NCI-H524 (cell line): ENCODE measurements around the gene CDKN1A.
A peak's percentile ranks its signal among the peaks of the same experiment; 100 is the strongest.
"Not testable (repeated sequence)": the region's sequence is repeated elsewhere in the genome, so short reads cannot be mapped to it uniquely, and the experiment has no call there.

Experiments
- DNase-seq, 2 experiments: peaks; one replicate each; lab custom pipeline; 2025; lab: John Stamatoyannopoulos, UW

The CDKN1A gene

DNA sequence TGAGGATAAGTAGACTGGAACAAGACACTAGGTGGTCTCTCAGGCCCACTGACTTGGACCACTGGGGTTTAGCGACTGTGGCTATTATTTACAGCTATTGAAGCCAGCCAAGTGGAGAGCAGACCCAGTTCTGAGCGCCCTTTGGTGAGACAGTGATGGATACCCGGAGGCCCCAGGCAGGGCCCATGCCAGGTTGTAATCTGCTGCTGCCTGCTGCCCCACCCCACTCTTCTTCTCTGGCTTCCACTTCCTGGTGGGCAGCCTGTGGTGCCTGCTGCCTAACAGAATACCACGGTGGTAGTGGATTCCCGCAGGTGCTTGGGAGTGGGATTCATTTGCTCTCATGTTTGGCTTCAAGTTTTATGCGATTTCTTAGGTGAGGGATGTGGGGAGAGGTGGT lies 19.7 kb downstream of the CDKN1A start:
- DNase-seq, result no peak

DNA sequence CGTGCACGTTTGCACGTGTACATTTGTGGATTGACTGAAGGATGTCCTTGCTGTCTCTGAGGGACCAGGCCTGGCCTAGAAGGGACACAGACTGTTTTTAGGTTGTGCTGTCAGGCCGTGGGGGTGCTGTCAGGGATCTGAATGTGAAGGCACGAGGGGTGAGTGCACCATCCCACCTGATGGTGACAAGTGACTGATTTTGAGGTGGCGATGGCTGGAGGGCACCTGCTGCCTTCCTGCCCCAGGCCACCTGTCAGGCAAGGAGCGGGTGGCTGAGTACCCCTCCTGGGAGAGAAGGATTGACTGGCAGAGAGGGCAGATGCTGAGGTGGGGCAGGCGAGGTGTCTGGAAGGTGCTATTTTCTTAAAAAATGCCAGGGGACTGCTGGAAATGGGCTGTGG lies 20.4 kb downstream of the CDKN1A start:
- no peak for DNase-seq

DNA sequence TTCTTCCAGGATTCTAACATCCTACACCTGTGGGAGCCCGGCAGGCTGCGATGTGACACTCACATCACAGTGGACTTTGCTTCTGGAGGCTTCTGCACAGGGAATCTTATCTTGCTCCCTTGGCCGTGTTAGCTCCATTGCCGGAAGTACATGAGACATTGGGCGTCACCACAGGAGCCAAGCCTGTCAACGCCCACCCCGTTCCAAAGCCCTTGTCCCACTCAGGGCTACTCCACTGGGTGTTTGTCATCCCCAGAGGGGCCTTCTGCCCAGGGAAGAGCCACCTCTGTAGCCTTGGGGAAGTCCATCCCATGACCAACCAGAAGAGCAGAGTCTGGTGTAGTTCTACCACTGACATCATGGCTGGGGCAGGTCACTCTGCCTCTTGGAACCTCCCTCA lies 20.8 kb downstream of the CDKN1A start:
- DNase-seq, result no peak

DNA sequence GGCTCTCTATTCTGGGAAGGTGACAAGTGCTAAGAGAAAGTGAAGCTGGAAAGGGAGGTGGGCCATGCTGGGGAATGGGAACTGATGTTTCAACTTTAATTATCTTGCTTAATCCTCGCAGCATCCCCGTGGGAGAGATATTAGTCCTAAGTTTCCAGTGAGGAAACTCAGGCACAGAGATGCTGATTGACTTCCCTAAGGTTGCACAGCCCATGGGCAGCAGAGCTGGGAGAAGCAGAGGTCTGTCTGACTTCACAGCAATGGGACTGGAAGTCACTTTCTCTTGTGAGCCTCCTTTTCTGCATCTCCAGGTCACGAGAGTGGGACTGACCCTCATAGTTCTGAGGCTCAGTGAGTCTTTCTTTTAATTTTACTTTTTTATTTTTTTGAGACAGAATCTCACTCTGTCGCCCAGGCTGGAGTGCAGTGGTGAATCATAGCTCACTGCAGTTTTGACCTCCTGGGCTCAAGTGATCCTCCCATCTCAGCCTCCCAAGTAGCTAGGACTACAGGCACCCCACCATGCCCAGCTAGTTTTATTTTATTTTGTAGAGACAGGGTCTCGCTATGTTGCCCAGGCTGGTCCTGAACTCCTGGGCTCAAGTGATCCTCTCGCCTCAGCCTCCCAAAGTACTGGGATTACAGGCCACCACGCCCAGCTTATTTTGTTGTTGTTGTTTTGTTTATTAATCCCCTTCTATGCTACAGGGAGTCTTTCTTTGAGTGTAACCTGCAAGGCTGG lies 21.7 kb downstream of the CDKN1A start:
- no peak for DNase-seq

DNA sequence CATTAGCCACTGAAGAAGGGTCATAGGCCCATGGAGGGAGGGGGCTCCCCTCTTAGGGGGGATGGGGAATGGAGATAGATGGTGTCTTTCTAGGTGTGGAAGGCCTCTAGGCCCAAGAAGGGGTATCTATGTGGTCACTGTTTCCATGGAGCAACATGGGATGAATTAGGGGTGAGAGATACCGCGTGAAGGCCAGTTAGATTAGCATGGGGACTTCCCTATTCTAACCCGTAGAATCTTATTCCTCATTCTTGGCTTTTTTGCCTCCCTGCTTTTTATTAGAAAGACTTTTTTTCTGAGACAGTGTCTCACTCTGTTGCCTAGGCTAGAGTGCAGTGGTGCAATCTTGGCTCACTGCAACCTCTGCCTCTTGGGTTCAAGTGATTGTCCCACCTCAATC lies 22.3 kb downstream of the CDKN1A start:
- no peak for DNase-seq

DNA sequence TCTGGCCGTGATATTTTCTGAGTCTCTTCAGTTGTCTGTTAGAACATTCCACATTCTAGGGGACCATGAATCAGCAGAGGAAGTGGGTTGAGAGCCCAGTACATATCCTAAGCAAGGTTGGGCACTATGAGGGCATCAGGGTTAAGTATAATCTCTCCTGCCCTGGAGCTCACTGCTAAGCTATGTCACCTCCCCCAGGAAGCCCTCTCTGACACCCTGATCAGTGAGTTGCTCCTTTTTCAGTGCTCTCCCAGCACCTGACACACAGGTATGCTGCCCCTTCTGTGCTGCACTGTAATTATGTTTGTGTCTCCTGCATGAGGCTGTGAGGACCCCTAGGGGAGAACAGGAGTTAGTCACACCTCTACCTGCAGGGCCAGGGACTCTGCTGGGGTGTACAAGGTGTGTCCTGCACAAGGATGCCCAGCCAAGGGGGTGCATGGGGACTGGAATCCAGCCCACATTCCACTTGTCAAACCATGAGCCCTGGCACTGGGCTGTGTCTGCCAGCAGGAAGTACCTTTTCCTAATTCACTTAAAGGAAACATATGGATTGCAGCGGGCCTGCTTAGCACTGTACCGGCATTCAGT lies 23.0 kb downstream of the CDKN1A start:
- no peak for DNase-seq

DNA sequence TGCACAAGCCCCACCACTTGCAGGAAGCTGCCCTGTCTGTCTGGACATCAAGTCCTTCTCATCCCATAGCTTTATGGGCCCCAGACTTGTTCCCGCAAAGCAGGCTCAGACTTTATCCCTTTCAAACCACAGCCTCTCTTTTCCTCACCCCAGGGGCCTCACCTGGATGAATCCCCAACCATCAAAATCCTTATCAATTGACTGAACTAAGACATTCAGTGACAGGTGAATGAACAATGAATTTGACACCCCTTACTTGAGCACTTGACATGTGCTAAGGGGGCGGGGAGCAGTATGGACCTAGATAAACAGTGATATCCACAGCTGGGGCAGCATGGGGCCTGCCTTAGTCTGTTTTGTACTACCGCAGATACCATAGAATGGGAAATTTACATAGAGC lies 24.1 kb downstream of the CDKN1A start:
- no peak for DNase-seq

DNA sequence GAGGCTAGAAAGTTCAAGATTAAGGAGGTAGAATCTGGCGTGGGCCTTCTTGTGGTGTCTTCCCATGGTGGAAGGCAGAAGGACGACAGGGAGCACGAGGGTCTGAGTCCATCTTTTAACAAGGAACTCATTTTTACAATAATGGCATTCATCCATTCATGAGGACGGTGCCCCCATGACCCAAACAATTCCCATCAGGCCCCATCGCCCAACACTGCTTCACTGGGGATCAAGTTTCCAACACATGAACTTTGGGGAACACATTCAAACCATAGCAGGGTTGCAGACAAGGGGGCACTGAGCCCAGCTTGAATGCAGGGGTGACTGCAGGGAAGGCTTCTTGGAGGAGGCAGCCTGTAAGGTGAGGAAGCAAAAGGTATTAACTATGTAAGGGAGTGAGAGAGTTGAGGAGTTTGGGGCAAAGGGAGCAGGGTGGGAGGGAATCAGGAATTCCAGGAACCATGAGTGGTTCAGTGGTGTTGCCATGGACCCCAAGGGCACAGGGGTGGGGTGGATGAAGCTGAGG lies 24.6 kb downstream of the CDKN1A start:
- DNase-seq, result no peak

DNA sequence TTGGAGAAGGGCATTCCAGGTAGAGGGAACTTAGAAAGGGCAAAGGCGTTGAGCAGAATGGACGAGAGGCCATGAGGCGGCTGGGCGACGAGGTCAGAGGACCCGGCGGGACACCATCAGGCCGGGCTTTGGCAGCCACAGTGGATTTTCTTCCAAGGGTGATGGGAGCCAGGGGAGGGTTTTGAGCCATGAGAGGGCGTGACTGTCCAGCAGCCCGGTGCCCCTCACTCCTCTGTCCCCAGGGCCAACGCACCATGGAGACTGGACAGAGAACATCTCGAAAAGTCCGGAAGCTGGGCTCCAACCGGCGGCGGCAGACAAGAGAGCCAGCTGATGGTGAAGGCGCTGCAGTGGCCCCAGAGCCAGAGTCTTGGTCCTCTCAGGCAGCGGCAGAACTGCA lies 25.5 kb downstream of the CDKN1A start:
- no peak for DNase-seq

DNA sequence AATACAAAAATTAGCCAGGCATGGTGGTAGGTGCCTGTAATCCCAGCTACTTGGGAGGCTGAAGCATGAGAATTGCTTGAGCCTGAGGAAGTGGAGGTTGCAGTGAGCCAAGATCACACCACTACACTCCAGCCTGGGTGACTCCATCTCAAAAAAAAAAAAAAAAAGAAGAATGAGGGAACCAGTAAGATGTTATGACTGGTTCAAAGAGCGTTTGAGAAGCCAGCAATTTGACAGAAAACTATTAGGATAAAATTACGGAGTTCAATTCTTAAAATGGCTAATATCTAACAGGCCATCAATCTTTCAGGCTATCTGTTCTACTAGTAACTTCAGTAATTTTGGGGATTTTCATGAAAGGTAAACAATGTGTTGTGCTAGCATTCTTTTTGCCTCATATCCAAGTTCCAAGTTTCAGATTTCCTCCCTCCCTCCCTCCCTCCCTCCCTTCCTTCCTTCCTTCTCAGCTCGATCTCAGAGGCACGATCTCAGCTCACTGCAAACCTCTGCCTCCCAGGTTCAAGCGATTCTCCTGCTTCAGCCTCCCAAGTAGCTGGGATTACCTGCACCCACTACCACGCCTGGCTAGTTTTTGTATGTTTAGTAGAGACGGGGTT lies 26.6 kb downstream of the CDKN1A start:
- DNase-seq, result not testable (repeated sequence)

DNA sequence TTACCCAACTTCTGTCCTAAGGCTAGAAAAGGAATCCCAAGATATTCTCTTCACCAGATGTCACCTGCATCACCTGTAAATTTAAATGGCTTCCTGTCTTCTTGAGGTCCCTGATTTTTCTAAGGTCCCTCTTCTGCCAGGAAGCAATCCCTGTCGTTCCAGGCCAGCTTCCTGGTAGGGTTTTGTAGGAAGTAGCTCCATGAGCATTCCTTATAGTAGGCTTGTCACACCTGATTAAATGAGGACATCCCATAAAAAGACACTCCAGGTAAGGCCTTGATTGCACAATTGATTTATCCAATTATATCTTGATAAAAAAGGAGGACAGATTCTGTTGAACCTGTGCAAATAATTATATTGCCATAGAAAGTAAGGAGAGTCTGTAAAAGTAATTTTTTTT lies 27.8 kb downstream of the CDKN1A start:
- no peak for DNase-seq

DNA sequence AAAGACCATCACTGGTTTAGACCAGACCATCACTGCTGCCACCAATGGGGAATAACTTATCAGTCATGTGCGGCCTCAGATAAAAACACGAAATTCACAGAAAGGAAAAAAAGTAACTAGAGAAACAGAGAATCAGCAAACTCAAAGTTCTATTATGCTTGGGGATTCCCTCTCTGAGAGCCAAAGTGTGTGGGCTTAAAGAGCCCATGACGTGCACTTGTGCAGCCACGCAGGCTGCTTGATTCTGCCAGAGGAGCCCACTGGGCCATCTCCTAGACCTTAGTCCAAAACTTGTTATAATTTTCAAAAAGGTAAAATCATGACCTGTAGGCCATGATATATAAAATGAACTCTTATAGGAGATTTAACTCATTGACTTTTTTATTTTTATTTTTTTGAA lies 34.3 kb downstream of the CDKN1A start:
- no peak for DNase-seq

DNA sequence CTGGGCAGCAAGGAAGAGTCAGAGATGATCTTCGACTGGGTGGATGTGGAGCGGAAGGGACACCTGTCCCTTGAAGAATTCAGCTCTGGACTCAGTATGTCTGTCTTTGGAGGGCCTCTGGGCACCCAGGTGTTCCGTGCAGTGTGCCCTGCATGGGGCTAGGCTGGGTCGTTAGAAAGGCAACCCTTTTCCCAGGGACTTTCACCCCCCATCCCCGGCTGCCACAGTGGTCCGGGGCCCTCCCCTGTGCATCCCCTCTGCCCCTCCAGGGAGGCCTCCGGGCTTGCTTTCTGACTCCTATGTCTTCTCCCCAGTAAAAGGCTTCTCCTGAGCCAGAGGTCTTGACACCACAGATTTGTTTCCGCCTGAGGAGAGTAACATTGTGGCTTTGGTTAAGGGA lies 35.3 kb downstream of the CDKN1A start:
- no peak for DNase-seq

DNA sequence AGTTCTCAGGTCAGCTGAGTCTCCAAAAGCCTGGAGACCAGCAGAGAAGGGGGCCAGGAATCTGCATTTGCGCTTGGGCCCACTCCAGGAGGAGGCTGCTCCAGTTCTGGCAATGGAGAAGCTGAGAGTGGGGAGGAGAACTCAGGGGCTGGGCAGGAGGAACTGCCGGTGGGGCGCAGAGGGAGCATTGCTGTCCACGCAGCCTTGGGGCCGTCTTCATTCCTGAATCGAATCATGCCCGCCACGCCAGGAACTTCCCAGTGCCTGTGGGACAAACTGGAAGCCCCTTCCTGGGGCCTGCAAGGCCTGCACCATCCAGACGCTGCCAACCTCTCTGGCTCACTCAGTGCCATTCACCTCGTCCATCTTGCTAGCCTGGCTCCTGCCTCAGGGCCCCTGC lies 36.0 kb downstream of the CDKN1A start:
- no peak for DNase-seq

DNA sequence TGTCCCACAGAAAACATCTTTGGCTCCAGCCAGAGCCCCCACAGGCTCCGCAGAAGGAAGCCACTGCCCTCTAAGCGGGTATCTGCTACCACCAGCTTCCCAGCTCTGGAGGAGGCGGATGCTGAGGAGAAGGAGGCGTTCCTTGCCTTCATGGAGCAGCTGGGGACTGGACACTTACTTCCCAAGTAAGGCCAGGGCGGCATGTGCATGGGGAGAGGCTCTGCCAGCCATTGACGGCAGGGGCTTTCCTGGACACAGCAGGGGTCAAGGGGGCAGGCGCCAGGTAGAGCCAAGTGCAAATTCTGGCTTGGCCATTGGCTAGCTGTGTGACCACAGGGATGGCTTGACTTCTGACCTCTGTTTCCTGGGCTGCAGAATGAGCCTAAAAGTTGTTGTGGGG lies 37.0 kb downstream of the CDKN1A start:
- no peak for DNase-seq

DNA sequence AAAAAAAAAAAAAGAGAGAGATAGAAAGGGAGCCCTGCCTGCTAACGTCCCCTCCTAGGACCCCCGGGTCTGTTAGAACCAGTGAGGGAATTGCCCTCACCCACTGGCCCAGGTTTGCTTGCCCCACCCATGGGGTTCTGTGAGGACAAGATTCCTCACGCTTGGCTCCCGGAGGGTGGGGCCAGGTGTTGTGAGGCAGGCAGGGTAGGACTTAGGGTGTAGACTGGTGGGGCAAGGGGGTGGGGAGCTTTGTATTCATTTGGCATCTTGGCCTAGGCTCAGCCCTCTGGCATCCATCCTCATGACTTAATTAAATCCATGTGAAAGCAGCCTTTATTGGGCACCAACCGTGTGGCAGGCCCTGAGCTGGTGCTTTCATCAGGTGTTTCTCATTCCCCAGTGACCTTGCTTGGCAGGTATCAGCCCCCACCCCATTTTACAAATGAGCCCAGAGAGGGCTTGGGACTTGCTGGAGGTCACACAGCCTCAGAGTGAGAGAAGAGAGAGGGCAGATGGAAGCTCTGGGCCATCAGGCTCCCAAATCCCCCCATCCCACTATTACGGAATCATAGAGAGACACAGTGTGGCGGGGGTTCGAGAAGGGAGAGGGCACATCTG lies 38.1 kb downstream of the CDKN1A start:
- DNase-seq, result no peak

DNA sequence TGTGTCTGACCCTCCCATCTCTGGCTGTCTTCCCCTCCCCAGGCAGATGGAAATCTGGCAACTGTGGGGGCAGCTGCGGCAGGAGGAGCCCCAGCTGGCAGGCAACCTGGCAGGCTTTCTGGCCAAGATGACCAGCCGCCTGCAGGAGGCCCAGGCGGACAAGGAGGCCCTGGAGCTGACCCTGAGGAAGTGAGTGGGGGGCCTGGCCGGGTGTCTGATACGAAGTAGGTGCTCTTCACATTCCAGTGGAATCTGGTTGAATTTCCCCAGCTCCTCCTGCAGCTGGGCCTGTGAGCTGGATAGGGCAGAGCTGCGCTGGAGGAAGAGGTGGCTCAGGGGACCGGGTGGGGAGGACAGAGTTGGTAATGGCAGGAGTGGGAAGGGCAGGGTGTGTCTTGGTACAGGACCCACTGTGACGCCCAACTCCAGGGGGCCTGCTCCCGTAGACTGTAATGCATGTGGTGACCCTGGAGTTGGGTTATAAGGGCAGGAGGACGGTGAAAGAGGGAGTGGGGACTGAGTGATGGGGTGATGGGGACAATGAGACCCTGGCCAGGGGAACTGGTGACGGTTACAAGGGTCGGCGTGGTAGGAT lies 38.8 kb downstream of the CDKN1A start:
- DNase-seq, result peak in 1 of 2 experiments; percentile 17

DNA sequence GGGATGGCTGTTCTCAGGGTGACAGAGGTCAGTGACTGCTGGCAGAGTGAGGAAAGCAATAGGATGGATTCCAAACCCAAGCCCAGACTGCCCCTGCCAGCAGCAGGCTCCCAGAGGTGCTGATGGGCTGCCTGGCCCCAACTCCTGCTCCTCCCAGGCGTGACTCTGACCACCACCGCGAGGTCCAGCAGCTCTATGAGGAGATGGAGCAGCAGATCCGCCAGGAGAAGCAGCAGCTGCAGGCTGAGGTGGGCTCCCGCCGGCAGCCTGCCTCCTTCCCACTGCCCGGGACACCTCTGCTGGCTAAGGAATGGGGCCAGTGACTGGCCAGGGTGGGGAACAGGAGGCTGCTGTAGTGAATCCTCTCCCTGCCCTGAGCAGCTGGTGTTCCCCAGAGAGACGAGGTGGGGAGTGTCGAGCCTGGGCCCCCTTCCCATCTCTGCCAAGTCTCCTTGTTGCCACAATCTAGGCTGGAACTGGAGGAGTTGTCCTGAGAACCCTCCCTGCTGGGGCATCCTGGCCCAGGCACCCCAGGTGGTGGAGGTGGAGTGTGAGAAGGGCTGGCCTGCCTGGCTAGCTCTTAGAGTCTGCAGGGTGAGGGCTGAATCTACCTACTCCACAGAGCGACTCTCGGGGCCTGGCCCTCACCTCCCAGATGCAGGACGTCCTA lies 39.5 kb downstream of the CDKN1A start:
- DNase-seq, result peak in 1 of 2 experiments; percentile 22

DNA sequence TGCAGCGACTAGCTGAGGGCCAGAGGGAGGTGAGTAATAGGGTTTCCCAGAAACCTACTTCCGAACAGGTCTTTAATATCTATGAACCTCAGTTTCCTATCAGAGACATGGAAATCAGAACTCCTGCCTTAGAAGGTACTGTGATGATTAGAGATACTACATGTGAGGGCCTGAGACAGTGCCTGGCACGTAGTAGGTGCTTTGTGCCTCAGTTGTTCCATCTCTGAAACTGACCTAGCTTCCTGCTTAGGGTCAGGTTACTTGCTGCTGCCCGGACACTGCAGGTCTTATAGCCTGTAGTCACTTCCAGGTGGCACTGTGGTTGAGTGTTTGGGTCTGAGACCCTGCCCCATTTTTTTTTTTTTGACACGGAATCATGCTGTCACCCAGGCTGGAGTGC lies 40.0 kb downstream of the CDKN1A start:
- no peak for DNase-seq

DNA sequence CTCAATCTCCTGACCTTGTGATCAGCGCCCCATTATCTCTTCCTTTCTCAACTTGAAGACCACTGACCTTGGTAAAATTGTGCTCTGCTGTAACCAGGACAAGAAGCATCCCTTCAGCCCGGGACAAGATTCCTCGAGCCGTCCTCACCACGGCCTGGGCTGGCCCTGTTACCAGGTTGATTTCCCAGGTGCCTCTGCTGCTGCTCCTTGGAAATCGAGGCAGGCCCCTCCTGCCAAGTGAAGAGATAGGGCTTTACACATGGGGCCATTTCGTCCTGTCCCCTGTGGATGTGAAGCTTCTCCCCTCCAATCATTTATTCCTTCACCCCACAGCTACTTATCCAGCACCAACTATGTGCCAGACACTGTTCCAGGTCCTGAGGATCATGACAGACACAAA lies 40.6 kb downstream of the CDKN1A start:
- no peak for DNase-seq

DNA sequence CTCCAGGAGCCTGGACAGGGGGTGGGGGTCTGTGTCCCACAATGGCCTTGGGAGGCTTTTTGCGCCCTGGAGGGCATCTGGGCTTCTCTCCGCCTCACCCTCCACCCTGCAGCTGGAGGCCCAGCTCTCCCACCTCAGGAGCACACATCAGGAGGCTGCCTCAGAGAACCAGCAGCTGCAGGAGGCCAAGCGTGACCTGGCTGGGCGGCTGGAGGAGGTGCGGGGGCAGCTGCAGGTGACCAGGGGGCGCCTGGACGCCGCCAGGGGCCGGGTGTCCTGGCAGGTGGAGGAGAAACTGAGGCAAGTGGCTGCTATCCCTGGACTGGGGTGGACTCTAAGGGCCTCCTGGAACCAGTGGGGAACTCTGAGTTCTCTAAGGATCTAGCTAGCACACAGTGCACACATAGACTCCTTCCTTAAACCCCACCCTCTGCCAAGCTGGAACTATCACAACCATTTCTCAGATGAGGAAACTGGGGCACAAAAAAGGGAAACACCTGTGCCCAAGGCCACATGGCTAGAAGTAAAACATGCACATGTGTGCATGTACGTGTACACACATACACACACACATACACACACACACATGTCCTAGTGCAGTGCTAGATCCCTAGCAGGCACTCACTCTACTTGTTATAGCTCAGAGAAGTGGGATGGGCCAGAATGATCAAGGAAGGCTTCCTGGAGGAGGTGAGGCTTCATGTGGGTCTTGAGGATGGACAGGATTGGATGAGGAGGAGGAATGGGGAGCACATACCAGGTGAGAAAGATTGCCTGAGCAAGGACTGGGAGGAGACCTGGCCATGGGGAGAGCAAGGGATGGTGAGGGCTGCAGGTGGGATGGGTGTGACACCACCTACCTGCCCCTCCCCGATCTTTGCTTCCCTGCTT lies 42.0 kb downstream of the CDKN1A start:
- DNase-seq, result no peak
